ENCODE measurements around the gene COL3A1.

The COL3A1 gene

GRCh38 chr2:188976545-188977268 is 2.5 kb downstream of the COL3A1 start:
- no peak for DNase-seq

DNA sequence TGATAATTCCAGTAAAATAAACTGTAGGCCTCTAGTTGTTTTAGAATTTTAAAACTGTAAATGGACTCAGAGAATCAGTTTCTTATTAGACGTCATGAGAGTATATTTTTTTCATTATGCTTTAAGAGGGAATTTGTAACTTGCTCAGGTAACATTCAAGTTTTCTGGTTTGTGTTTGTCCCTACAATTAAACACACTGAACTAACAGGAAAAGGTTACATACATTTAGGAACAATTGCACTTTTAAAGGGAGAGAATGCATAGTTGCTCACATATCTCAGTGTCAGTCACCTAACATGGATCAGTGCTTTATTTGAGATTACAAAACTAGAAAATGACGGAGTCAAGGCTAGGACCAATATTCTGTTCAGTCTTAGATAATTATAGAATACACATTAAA is 3.1 kb downstream of the COL3A1 start:
- DNase-seq, result no peak

DNA sequence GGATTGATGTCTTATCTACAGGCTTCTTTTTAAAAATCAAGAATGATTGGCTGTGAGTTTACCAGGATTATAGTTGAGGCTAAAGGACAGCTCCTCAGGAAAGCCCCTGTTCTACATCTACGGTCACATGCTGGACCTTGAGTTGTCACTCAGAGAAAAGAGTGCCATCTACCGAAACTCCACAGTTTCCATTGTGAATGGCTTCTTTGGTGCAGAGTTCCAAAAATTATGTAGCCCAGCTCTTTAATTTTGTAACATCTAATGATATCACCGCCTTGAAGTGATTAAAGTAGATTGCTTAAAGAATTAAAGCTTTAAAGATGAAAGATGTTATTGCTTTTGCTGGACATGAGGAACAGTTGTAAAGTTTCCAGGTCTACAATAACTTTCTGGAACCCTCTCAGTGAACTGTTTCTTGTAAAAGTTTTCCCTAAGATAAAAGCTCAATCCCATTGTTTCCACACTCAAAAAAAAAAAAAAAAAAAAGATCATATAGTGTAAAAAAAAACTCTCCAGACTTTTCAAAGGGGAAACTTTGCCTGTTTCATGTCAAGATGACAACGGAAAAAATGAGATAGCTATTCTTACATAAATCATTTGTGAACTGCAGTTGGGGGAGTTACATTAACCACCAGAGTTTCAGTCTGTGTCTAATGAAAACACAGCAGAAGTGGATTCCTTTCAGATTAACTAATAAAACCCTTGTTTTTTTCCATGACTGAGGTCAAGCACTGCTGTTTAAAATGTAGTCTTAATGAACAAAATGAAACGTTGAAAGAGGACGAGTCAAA is 4.3 kb downstream of the COL3A1 start:
- DNase-seq, result no peak

GRCh38 chr2:188979187-188980114 is 5.3 kb downstream of the COL3A1 start:
- no peak for DNase-seq

DNA sequence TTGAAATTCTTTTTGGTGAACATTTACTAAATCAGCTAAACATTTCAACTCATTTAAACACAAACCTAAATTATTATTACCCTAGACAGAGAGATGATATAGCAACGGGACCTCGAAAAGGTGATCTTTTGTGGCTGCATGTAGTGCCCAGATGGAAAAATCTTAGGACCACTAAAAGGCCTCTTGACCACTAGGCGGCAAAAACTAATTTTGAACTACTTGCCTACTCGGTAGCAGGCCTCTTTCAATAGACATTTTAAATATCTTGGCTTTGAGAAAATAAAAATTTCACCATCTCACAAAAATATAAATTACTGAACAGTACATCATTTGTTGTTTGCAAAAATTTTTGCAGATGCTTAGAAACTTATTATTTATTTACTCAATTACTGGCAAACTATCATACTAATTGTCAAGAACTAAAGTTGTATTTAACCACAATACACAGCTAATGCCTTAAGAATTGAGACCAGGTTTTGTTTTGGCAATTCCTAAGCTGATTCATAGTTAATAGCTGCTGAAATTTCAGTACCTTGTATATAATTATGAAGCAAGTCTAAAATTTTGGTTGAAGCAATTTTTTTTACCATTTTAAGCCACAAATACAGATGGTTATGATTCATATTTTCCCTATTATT is 9.4 kb downstream of the COL3A1 start:
- no peak for DNase-seq

DNA sequence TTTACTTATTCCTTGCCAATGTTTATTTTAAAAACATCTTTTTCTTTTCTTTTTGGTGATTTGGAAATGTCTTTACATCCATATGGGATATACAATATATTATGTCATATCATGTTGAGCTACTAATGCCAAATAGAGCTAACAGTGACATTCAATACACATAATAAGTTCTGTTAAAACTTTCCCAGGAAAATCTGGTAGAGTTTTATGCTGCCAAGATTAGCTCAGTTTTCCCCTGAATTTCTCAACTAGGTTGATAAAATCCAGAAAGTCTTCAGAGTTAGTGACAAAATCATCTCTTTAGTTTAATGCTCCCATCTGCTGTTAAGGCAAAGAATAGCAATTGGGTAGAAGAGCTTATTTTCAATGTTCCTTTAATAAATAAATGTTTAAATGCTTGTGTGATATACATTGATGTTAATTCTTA is 9.9 kb downstream of the COL3A1 start:
- no peak for DNase-seq

DNA sequence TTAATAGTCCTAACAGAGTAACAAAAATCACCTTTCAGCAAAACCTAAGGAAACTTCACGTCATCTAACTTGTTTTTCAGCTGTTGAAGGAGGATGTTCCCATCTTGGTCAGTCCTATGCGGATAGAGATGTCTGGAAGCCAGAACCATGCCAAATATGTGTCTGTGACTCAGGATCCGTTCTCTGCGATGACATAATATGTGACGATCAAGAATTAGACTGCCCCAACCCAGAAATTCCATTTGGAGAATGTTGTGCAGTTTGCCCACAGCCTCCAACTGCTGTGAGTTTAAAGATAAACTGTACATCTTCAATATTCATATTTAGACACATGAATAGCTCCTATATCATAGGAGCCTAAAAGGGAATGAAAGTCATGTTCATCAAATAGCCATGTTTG is 10.5 kb downstream of the COL3A1 start:
- DNase-seq, result no peak

GRCh38 chr2:188986839-188987238 is 12.7 kb downstream of the COL3A1 start:
- no peak for DNase-seq

DNA sequence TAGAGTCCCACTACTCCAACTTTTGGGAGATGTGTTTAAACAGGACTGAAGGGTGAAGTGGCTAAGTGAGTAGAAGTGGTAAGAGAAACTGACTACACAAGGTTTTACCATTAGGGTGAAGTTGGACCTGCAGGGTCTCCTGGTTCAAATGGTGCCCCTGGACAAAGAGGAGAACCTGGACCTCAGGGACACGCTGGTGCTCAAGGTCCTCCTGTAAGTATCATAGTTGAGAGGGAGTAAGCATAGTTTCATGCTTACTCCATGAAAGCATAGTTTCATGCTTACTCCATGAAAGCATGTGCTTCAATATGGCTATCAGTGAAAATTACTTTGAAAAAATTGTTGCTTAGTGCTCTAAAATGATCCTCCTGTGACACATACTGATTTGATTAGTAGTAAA is 19.1 kb downstream of the COL3A1 start:
- DNase-seq, result no peak

GRCh38 chr2:188997263-188997662 is 23.1 kb downstream of the COL3A1 start:
- DNase-seq, result no peak

DNA sequence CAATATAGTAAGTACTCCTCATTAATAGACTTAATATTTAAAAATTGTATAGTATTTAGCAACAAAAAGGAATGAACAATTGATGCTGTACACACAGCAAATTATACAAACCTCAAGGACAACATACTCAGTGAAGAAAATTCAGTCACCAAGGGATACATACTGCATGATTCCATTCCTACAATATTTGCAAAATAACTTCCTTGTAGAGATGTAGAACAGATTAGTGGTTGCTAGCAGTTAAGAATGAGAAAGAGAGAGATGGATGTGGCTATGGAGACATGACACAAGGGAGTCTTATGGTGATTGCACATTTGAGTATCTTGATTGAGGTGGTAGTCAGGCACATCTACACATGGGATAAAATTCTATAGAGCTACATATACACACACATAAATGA is 26.0 kb downstream of the COL3A1 start:
- DNase-seq, result no peak

- no peak for DNase-seq
Measured at GRCh38 chr2:189002079-189002478, 27.9 kb downstream of the COL3A1 start.

GRCh38 chr2:189008555-189009262 is 34.5 kb downstream of the COL3A1 start:
- DNase-seq, result no peak

- no peak for DNase-seq
Measured at GRCh38 chr2:189010536-189010935, 36.4 kb downstream of the COL3A1 start.

- DNase-seq, result no peak
Measured at GRCh38 chr2:189012351-189012750, 38.2 kb downstream of the COL3A1 start.

DNA sequence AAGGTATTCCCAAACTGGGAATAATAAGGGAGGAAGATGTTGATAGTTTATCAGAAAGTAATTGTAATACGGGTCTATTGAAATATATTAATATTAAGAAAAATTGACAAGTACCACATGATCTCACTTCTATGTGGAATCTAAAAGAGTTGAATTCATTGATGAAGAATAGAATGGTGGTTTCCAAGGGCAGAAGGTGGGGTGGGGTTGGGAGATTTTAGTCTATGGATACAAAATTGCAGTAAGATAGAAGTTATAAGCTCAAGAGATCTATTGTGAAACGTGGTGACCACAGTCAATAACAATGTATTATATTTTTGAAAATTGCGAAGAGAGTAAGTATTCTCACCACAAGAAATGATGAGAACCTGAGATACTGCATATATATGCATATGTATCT is 38.9 kb downstream of the COL3A1 start:
- DNase-seq, result no peak

DNA sequence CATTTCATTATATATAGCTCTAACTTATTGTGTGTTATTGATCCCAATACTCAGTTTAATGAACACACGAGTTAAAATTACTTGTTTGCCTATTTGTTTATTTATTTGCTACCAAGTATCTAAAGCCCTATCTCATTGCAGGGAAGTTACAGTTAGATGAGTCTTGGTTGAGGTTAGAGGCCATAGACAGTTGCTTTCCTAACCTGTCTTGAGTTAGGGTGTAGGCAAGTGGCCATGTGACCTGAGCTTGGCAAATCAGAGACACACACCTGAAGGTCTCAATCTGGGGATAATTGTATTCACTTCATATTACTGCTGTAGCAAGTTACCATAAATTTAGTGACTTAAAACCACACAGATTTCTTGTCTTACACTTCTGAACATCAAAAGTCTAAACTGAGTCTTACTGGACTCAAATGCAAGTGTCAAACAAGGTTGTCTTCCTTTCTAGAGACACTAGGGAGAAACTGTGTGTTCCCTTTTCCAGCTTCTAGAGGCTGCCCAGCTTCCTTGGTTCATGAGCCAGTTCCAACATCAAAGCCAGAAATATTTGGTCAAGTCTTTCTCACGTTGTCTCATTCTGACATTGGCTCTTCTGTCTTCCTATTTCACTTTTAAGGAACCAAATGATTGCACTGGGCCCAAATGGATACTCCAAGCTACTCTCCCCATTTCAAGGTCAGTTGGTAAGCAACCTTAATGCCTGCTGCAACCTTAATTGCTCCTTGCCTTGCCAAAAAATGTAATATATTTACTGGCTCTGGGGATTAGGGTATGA is 39.7 kb downstream of the COL3A1 start:
- no peak for DNase-seq

- DNase-seq, result no peak
Measured at GRCh38 chr2:189014449-189015138, 40.4 kb downstream of the COL3A1 start.

DNA sequence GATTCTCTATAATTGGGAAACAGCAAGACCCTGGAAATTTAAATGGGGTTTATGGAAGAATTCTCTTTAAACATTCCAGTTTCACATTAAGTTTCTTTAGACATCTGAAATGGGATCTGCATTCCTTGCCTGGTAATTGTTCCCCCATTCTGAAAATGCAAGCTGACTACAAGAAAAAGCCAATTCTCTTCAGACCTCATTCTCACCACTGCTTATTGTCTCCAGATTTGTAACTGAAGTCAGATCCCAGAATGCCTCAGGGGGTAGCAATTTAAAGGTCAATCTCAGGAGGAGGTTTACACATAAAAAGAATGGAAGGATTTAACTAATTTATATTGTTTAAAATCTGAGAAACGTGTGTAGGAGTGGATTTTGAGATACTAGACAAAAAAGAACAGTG is 41.2 kb downstream of the COL3A1 start:
- DNase-seq, result no peak

- no peak for DNase-seq
Measured at GRCh38 chr2:189016311-189016861, 42.2 kb downstream of the COL3A1 start.

All from activated naive CD4-positive, alpha-beta T cell treated with anti-CD3 and anti-CD28 coated beads, Interleukin-2, amount 50 U/mL, for 16 hours (primary cell).